Activated CD4-positive, CD25-positive, alpha-beta regulatory T cell treated with anti-CD3 and anti-CD28 coated beads, Interleukin-2, amount 50 U/mL, for 24 hours (primary cell): ENCODE data around the gene CMTM4.
"Not testable (repeated sequence)": the region's sequence is repeated elsewhere in the genome, so short reads cannot be mapped to it uniquely, and the experiment has no call there.

Experiments
- ATAC-seq, 2 donors: fragments of 150-1000 bp; cut with Tn5 transposase; one replicate each; pipeline ENCODE4 v1.10.0; 2021; ENCODE audit warnings: mild to moderate bottlenecking in 1 of 2, moderate library complexity in 1 of 2

CMTM4 gene

GRCh38 chr16:66614161-66614802, 82.3 kb downstream of the CMTM4 start:
- ATAC-seq, result no peak

- ATAC-seq, result no peak
Observed at GRCh38 chr16:66612422-66612821, 84.1 kb downstream of the CMTM4 start.

GRCh38 chr16:66611911-66612310, 84.6 kb downstream of the CMTM4 start:
- not testable (repeated sequence) for ATAC-seq

GRCh38 chr16:66610111-66610820, 86.3 kb downstream of the CMTM4 start:
- no peak for ATAC-seq

GRCh38 chr16:66609139-66609510, 87.4 kb downstream of the CMTM4 start:
- ATAC-seq, result no peak

GRCh38 chr16:66608241-66609138, 88.1 kb downstream of the CMTM4 start:
- ATAC-seq, result peak; percentile 49 to 61

- no peak for ATAC-seq
Observed at GRCh38 chr16:66605979-66606751, 90.4 kb downstream of the CMTM4 start.

GRCh38 chr16:66605177-66605978, 91.2 kb downstream of the CMTM4 start:
- peak; percentile 13 to 19 for ATAC-seq

GRCh38 chr16:66604376-66605176, 92.0 kb downstream of the CMTM4 start, which contains the start of gene CMTM3:
Gene CMTM3 (plus strand): TSS chr16:66604704. CDS start chr16:66604806, 102 bp downstream.
- peak; percentile 66 to 71 for ATAC-seq

GRCh38 chr16:66603537-66604375, 92.8 kb downstream of the CMTM4 start:
- peak; percentile 54 to 55 for ATAC-seq

- no peak for ATAC-seq
Observed at GRCh38 chr16:66601471-66601870, 95.1 kb downstream of the CMTM4 start.

- no peak for ATAC-seq
Observed at GRCh38 chr16:66600477-66600876, 96.1 kb downstream of the CMTM4 start.

GRCh38 chr16:66599726-66600125, 96.8 kb downstream of the CMTM4 start:
- no peak for ATAC-seq

GRCh38 chr16:66598111-66598510, 98.4 kb downstream of the CMTM4 start:
- ATAC-seq, result peak in 1 of 2 donors; percentile 54

- peak; percentile 71 to 79 for ATAC-seq
Observed at GRCh38 chr16:66596986-66597848, 99.3 kb downstream of the CMTM4 start.

GRCh38 chr16:66596559-66596958, 100.0 kb downstream of the CMTM4 start:
- not testable (repeated sequence) for ATAC-seq

GRCh38 chr16:66594739-66595138, 101.8 kb downstream of the CMTM4 start:
- ATAC-seq, result no peak

- no peak for ATAC-seq
Observed at GRCh38 chr16:66592814-66593213, 103.7 kb downstream of the CMTM4 start.

- ATAC-seq, result no peak
Observed at GRCh38 chr16:66592241-66592640, 104.3 kb downstream of the CMTM4 start.
